HL-60 (cell line): ENCODE results near the gene DHX32.
"Not testable (repeated sequence)": the region's sequence is repeated elsewhere in the genome, so short reads cannot be mapped to it uniquely, and the experiment has no call there.

Source experiments
- DNase-seq, 2 experiments: peaks; one replicate each; pipeline ENCODE4 v3.0.0-alpha.2; 2010 to 2020; ENCODE audit warnings: low read depth in 1 of 2, low spot score in 1 of 2
- H3K27ac ChIP-seq: fragments of 250-450 bp; sonication (Bioruptor Pico); replicated peaks from 2 replicates; pipeline ENCODE4 v1.5.1; 2020; ENCODE audit warnings: mild to moderate bottlenecking, moderate library complexity
- H3K27me3 ChIP-seq: fragments of 250-450 bp; sonication (Bioruptor Pico); 2 replicates; pipeline ENCODE4 v1.5.1; 2021; ENCODE audit warnings: mild to moderate bottlenecking, moderate library complexity; ENCODE audit not compliant: insufficient read depth, poor library complexity, severe bottlenecking
- H3K4me3 ChIP-seq: replicated peaks from 2 replicates; pipeline ENCODE4 v1.5.1; 2011; ENCODE audit warnings: mild to moderate bottlenecking, control low read depth, low read length; ENCODE audit not compliant: insufficient read depth
- CTCF ChIP-seq: IDR thresholded peaks from one replicate; pipeline ENCODE4 v1.5.1; 2011; ENCODE audit warnings: low read length, control low read depth, inconsistent platforms; ENCODE audit not compliant: insufficient read depth
- GABPA ChIP-seq: IDR thresholded peaks from 2 replicates; pipeline ENCODE4 v1.6.1; 2012; ENCODE audit warnings: low read depth
- POLR2AphosphoS5 ChIP-seq: IDR thresholded peaks from 2 replicates; pipeline ENCODE4 v1.6.1; 2012; ENCODE audit warnings: low read depth
- REST ChIP-seq: IDR thresholded peaks from 2 replicates; pipeline ENCODE4 v1.6.1; 2012; ENCODE audit warnings: low read depth; ENCODE audit not compliant: insufficient replicate concordance
- SPI1 ChIP-seq: IDR thresholded peaks from 2 replicates; pipeline ENCODE4 v1.6.1; 2012; ENCODE audit warnings: low read depth, mild to moderate bottlenecking, borderline replicate concordance

DHX32 gene

GRCh38 chr10:125916977-125917376 is 35.9 kb upstream of the DHX32 start:
- H3K27me3 ChIP-seq: no peaks in the 10 kb centered on the region
- no peak overlapping the region for H3K27ac ChIP-seq
- no peak for TF ChIP-seq CTCF
- no peak for TF ChIP-seq GABPA
- no peak for TF ChIP-seq SPI1
- TF ChIP-seq REST: no peak
- no peak for TF ChIP-seq POLR2AphosphoS5
- DNase-seq: no peak
- no peak overlapping the region for H3K4me3 ChIP-seq

- H3K27ac ChIP-seq, H3K4me3 ChIP-seq, H3K27me3 ChIP-seq, DNase-seq: not testable (repeated sequence)
These were observed 32.2 kb upstream of the DHX32 start for GRCh38 chr10:125913277-125913676.

GRCh38 chr10:125911990-125912389 is 30.9 kb upstream of the DHX32 start:
- DNase-seq: no peak
- Histone ChIP-seq H3K27me3 (no peaks in the 10 kb centered on the region), H3K4me3 (no peak overlapping the region), H3K27ac (no peak overlapping the region)
- TF ChIP-seq POLR2AphosphoS5: no peak
- TF ChIP-seq REST: no peak
- TF ChIP-seq GABPA: no peak

- H3K27ac ChIP-seq: no peak overlapping the region
These were observed 30.1 kb upstream of the DHX32 start for GRCh38 chr10:125911145-125911544.

GRCh38 chr10:125909491-125909890 is 28.4 kb upstream of the DHX32 start:
- not testable (repeated sequence) for H3K27me3 ChIP-seq, H3K27ac ChIP-seq, DNase-seq, H3K4me3 ChIP-seq

More at GRCh38 chr10:125911145-125911544, 30.1 kb upstream of the DHX32 start:
- TF ChIP-seq CTCF: no peak
- TF ChIP-seq SPI1: no peak
- no peak for TF ChIP-seq REST
- TF ChIP-seq GABPA: no peak
- TF ChIP-seq POLR2AphosphoS5: no peak
- no peak for DNase-seq
- Histone ChIP-seq H3K4me3 (no peak overlapping the region), H3K27me3 (no peaks in the 10 kb centered on the region)

- not testable (repeated sequence) for H3K27ac ChIP-seq, H3K27me3 ChIP-seq, H3K4me3 ChIP-seq, DNase-seq
These were observed 27.7 kb upstream of the DHX32 start for GRCh38 chr10:125908813-125909212.
